GM18868 (cell line): ENCODE results near the gene TRNP1.
"Not testable (repeated sequence)": the region's sequence is repeated elsewhere in the genome, so short reads cannot be mapped to it uniquely, and the experiment has no call there.

Experiments used
- ATAC-seq: cut with Tn5 transposase; IDR thresholded peaks from one replicate; pipeline ENCODE4 v1.9.1; 2021; ENCODE audit warnings: mild to moderate bottlenecking, moderate library complexity; ENCODE audit not compliant: unreplicated experiment

The TRNP1 gene

GRCh38 chr1:26972390-26972789, 21.1 kb upstream of the TRNP1 start:
- no peak for ATAC-seq

- ATAC-seq, result no peak
Measured at GRCh38 chr1:26972821-26973220, 20.7 kb upstream of the TRNP1 start.

DNA sequence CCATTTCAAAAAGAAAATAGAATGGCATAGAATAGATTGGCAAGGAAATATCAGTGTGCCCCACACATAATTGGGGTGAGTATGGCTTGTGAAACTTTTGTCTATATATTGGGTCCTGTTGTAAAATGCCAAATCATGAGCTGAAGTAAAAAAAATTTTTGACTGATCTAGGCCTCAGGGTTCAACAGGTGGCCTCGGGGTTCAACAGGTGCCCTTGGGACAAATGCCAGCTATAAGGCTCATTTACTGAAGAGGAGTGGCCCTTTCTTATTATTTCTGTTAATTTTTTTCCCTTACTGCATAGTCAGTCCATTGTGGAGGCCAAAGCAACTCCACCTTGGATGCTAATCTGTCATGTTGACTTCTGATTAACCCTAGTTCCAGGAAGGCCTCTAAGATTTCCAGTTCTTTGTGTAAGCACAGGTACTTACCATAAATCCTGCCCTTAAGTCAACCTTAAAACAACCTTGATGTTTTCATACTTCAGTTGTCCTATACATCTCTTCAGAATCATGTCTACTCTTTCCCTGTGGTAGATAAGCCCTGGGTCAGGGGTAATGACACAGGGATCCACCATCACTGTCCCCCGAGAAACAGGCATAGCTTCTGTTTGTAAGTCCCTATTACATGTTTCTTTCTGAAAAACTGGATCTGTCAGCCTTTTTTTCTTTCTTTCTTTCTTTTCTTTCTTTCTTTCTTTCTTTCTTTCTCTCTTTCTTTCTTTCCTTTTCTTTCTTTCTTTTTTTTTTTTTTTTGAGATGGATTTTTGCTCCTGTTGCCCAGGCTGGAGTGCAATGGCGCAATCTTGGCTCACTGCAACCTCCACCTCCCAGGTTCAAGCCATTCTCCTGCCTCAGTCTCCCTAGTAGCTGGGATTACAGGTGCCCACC, 16.6 kb upstream of the TRNP1 start:
- no peak for ATAC-seq

- no peak for ATAC-seq
Measured at GRCh38 chr1:26978901-26979300, 14.6 kb upstream of the TRNP1 start.

DNA sequence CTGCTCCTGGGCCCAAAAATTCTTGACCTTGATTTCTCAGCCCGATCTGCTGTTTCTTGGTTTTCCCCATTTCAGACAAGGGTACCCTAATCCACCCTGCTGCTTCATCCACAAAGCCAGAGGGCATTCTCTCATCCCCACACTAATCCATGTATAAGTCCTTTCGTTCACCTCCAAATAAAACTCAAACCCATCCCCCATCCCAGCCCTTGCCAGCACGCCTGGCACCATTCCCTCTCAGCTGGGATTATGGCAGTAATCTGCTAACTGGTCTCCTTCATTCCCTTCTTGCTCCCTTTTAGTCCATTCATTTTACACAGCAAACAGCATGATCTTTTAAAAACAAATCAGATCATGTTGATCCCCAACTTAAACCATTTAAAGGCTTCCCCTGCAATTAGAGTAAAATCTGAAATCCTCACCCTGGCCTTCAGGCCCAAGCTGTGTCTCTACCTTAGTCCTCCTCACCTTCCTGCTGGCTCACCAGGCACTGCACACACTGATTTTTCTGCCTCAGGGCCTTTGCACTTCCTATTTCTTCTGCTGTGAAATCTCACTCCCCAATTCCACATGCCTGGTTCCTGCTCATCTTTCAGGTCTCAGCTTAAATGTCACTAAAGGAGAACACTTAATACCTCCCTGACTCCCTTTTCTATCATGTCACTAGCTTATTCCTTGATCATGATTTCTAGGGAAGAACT, 12.2 kb upstream of the TRNP1 start:
- no peak for ATAC-seq

DNA sequence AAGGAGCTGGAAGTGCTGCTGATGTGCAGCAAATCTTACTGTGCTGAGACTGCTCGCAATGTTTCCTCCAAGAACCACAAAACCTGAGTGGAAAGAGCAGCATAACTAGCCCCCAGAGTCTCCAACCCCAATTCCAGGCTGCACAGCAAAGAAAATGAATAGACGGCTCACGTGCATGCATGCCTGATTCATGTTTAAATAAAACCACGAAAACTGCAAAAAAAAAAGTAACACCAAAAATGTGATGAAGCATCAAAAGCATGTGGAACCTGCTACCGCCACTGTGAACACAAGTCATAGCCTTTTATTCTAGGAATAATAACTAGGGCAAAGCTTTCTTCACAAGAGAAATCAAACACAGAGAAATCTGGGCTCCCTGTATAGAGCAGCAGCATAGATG, 9.6 kb upstream of the TRNP1 start:
- no peak for ATAC-seq

DNA sequence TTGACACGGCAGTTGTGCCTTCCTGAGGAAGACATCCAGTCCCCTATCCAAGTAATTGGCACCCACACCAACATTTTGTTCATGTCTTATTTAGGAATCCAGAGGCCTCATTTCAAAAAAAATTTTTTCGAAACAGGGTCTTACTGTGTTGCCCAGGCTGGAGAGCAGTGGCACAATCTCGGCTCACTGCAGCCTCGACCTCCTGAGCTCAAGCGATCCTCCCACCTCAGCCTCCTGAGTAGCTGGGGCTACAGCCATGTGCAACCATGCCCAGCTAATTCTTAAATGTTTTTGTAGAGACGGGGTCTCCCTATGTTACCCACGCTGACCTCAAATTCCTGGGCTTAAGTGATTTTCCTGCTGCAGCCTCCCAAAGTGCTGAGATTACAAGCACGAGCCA, 9.2 kb upstream of the TRNP1 start:
- no peak for ATAC-seq

GRCh38 chr1:26986658-26987057, 6.8 kb upstream of the TRNP1 start:
- ATAC-seq, result no peak

GRCh38 chr1:26989403-26990109, 3.9 kb upstream of the TRNP1 start:
- not testable (repeated sequence) for ATAC-seq

- no peak for ATAC-seq
Measured at GRCh38 chr1:26991310-26992116, 2.0 kb upstream of the TRNP1 start.

GRCh38 chr1:26994020-26994786, 711 bp downstream of the TRNP1 start:
- ATAC-seq, result no peak

DNA sequence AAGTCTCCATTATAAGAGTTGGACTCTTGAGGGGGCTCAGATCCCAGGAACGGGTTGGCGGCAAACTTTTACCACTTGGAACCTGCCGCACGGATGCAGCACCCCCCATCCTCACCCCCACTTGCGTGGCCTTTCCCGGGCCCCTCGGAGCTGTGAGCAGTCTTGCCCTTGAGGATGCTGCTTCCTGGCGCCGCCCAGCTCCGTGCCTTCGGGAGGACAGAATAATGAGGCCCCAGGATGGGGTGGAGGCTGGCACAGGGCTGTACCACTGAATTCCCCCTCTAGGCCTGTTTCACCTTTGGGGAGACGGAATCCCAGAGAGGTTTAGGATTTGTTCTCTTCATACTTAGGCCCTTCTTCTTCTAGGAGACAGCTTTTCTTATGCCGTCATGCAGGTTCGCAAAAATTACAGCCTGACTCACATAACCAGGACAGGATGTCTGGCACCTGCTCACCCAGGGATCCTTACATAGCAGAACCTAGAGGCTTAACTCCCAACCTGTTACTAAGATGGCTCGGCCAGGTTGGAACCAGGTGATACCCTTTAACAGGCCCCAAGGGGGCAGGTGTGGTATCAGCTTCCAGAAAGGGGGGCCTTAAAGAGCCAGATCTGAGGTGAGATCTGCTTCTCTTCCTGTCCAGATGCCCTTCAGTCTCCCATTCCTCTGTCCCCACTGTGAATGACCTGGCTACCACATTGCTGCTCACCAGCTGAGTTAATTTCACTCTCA, 1.5 kb downstream of the TRNP1 start:
- no peak for ATAC-seq

DNA sequence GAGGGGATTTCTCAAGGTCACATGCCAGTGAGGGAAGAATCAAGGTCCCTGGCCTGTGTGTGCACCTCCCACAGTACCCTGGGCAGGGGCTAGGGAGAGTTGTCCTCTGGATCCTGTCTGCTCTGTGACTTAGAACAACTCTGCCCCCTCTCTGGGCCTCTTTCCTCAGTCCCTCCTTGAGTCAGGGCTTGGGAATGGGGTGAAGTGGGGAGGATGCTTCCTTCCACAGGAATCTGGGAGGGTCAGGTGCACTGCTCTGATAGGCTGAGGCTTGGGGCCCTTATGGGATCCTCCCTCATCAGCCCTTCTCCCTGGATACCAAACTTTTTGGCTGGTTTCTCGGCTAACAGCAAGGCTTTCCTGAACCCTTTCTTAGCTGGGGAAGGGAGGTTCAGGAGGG, 2.5 kb downstream of the TRNP1 start:
- ATAC-seq, result no peak

DNA sequence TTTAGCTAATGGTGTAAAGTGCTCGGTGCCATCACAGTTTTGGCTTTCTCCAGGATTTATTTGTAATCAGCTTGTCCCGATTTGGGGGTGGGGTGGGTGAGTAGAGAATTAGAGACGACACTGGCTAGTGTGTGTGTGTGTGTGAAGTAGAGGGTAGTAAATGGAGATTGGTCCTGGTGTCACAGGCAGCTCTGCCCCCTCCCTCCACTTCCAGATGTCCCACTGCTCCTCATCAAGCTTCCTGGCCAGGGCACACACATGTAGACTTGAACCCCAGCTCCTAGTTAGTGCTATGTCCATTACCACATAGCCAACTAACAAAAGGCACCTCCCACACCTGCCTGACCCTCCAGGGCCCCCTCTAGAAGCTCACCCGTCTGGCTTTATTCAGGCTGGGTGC, 3.2 kb downstream of the TRNP1 start:
- no peak for ATAC-seq

DNA sequence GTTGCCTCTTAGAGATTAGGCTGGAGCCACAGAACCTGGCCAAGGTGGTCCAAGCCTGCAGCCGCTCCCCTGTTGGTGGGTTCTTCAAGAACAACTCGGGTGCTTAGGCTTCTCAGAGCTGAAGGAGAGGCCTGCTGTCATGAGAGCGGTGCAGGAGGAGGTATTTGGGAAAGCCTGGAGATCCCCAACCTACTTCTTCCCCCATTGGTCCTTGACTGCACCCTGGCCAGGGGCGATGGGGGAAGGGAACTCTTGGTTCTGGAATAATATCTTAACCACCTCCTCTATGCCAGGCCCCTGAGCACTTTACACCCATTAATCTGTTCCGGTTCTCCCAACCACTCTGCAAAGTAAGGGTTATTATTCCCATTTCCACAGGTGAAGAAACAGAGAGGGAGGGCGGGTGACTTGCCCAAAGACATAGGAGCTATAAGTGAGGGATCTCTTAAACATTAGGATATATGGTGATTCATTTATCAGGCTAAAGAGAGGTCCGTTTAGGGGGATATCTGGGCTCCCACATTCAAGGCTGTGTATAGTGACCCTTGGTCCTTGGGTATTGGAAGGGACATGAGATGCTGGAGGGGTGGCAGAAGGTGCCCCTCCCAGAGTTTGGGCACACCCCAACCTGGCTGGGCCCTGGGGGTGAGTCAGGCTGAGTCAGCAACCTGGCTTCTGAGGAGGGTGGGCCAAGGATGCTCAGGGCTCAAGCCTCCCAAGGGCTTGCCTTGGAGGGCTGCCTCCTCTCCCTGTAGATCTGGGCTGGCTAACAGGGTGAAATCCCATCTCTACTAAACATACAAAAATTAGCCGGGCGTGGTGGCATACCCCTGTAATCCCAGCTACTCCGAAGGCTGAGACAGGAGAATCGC, 5.2 kb downstream of the TRNP1 start:
- no peak for ATAC-seq

GRCh38 chr1:26999440-26999987, 6.0 kb downstream of the TRNP1 start:
- ATAC-seq, result no peak

DNA sequence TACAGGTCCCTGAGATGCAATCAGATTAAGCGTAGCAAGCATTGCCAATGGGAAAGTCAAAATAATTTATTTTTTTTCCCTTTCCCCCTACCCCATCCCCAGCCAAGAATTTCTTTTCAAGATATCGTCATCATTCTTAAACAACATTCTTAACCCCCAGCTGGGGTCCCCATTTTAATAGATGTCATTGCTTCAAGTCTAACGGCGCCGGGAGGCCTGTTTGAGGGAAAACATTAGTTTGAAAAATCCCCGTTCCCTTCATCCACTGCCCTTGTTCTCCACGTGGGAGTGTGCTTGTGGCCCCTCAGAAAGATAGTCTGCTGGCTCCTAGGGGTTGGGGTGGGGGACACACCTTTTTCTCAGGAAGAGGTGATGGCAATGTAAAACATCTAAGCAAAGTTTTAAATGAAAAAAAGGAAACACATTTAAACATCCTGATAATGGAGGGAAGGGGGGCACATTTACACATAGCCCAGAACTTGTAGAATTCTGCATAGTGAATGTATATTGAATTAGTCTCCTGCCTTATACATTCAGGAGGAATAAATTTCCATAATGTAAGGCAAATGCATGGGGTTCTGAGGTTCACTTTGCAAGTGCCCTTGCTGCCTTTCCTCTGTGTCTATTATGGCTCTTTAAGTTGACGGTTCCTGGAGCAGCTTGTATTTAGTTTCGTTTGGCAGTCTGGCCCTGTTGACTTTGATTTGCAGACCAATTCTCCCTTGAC, 6.8 kb downstream of the TRNP1 start:
- ATAC-seq, result no peak
